HepG2 (cell line): Measurements from ENCODE around the gene SMIM29. TPM values are rescaled to one million over a fixed set of nuclear protein-coding genes. Genes with fewer than 3 reads are reported as not detected.
A peak's percentile ranks its signal among the peaks of the same experiment; 100 is the strongest.

Experiments used
- ADNP ChIP-seq: sonication (generic); formaldehyde crosslinking; IDR thresholded peaks from 2 replicates; pipeline ENCODE4 v1.4.0; 2020; ENCODE audit warnings: missing genetic modification reagents
- CREB1 ChIP-seq, 2 experiments: fragments of 450-650 bp in 1 of 2; IDR thresholded peaks; 2 replicates each; pipeline ENCODE4 v1.6.1; 2016 to 2017; ENCODE audit warnings: control low read depth in 1 of 2, mild to moderate bottlenecking in 1 of 2, missing compliant biosample characterization in 1 of 2, missing genetic modification characterization in 1 of 2
- CSRNP1 ChIP-seq: sonication (generic); formaldehyde crosslinking; IDR thresholded peaks from 2 replicates; pipeline ENCODE4 v1.8.1; 2023; ENCODE audit warnings: mild to moderate bottlenecking, missing genetic modification reagents
- DMAP1 ChIP-seq: IDR thresholded peaks from 2 replicates; pipeline ENCODE4 v1.6.1; 2016
- EED ChIP-seq: sonication (generic); formaldehyde crosslinking; IDR thresholded peaks from 2 replicates; pipeline ENCODE4 v1.5.0; 2020; ENCODE audit warnings: mild to moderate bottlenecking, missing genetic modification reagents
- KLF11 ChIP-seq: IDR thresholded peaks from 2 replicates; pipeline ENCODE4 v1.6.1; 2016; ENCODE audit warnings: missing compliant biosample characterization
- MAZ ChIP-seq, 2 experiments: sonication (generic) in 1 of 2; formaldehyde crosslinking in 1 of 2; IDR thresholded peaks; 2 replicates each; pipeline versions ENCODE4 v1.5.0 to v1.6.1; 2012 to 2020; ENCODE audit warnings: low read depth in 2 of 2, mild to moderate bottlenecking in 2 of 2, borderline replicate concordance in 1 of 2, improper control_type of control experiment in 1 of 2, low read length in 1 of 2, missing genetic modification reagents in 1 of 2, moderate library complexity in 1 of 2
- NFRKB ChIP-seq: fragments of 450-650 bp; IDR thresholded peaks from 2 replicates; pipeline ENCODE4 v1.6.1; 2017
- NR0B2 ChIP-seq: sonication (generic); formaldehyde crosslinking; IDR thresholded peaks from 2 replicates; pipeline ENCODE4 v1.4.0; 2020; ENCODE audit warnings: mild to moderate bottlenecking, missing genetic modification reagents
- NR2F6 ChIP-seq, 2 experiments: IDR thresholded peaks; 2 replicates each; pipeline ENCODE4 v1.6.1; 2016; ENCODE audit warnings: antibody characterized with exemption in 1 of 2, mild to moderate bottlenecking in 1 of 2
- REL ChIP-seq: sonication (generic); formaldehyde crosslinking; conservative IDR thresholded peaks from 2 replicates; pipeline ENCODE4 v1.8.0; 2022; ENCODE audit warnings: mild to moderate bottlenecking, missing genetic modification reagents, moderate library complexity
- SP140L ChIP-seq: sonication (generic); formaldehyde crosslinking; IDR thresholded peaks from 2 replicates; pipeline ENCODE4 v1.4.0; 2020; ENCODE audit warnings: missing genetic modification reagents, borderline replicate concordance
- SRY ChIP-seq: sonication (generic); formaldehyde crosslinking; IDR thresholded peaks from 2 replicates; pipeline ENCODE4 v1.8.0; 2022; ENCODE audit warnings: mild to moderate bottlenecking, missing genetic modification reagents
- ZMYM3 ChIP-seq: sonication (generic); formaldehyde crosslinking; IDR thresholded peaks from 2 replicates; pipeline ENCODE4 v1.5.1; 2020; ENCODE audit warnings: mild to moderate bottlenecking, missing genetic modification reagents
- ZNF496 ChIP-seq: sonication (generic); formaldehyde crosslinking; IDR thresholded peaks from 2 replicates; pipeline ENCODE4 v1.8.1; 2023; ENCODE audit warnings: mild to moderate bottlenecking, moderate library complexity, missing genetic modification reagents; ENCODE audit not compliant: insufficient replicate concordance
- ZNF773 ChIP-seq: sonication (generic); formaldehyde crosslinking; IDR thresholded peaks from 2 replicates; pipeline ENCODE4 v1.4.0; 2020; ENCODE audit warnings: missing genetic modification reagents, borderline replicate concordance
- polyA plus RNA-seq, 8 experiments: library from polyadenylated mRNA; depleted of rRNA in 3 of 8; stranded (reverse) in 7 of 8; unstranded in 1 of 8; fragments of >200 nt; fragmentation: Illumina TruSeq in 4 of 8; extraction: Trizol in 4 of 8; gene quantifications; 2 replicates each; pipeline versions ENCODE4 v1.2.1 to v1.2.3, GENCODE V29; 2011 to 2016; ENCODE audit warnings: low read depth in 4 of 8, missing spikeins in 1 of 8, mixed read lengths in 1 of 8; ENCODE audit not compliant: insufficient read depth in 1 of 8
- total RNA-seq, 5 experiments: library from RNA; depleted of rRNA; stranded (reverse); fragments of >200 nt; fragmentation: Illumina TruSeq; extraction: Trizol; gene quantifications; 2 replicates each; pipeline ENCODE4 v1.2.3, GENCODE V29; 2016; ENCODE audit warnings: low read depth in 1 of 5
- TF ChIP-seq, protein P1 (sequence below): sonication (generic); formaldehyde crosslinking; IDR thresholded peaks from 2 replicates; pipeline ENCODE4 v1.4.0; 2020; ENCODE audit warnings: missing genetic modification reagents
- TF ChIP-seq, protein P2 (sequence below): sonication (generic); formaldehyde crosslinking; IDR thresholded peaks from 2 replicates; pipeline ENCODE4; 2020; ENCODE audit warnings: missing genetic modification reagents, mild to moderate bottlenecking, borderline replicate concordance
- TF ChIP-seq, protein P3 (sequence below): sonication (generic); formaldehyde crosslinking; IDR thresholded peaks from 2 replicates; pipeline ENCODE4 v1.5.1; 2020; ENCODE audit warnings: missing genetic modification reagents, mild to moderate bottlenecking, borderline replicate concordance

Gene SMIM29
- total and polyA plus RNA-seq, 2 of the 13 experiments (the other 11 are each of a cell fraction or from before 2014, with no cell fraction given): 8.8 to 15.3 TPM

DNA sequence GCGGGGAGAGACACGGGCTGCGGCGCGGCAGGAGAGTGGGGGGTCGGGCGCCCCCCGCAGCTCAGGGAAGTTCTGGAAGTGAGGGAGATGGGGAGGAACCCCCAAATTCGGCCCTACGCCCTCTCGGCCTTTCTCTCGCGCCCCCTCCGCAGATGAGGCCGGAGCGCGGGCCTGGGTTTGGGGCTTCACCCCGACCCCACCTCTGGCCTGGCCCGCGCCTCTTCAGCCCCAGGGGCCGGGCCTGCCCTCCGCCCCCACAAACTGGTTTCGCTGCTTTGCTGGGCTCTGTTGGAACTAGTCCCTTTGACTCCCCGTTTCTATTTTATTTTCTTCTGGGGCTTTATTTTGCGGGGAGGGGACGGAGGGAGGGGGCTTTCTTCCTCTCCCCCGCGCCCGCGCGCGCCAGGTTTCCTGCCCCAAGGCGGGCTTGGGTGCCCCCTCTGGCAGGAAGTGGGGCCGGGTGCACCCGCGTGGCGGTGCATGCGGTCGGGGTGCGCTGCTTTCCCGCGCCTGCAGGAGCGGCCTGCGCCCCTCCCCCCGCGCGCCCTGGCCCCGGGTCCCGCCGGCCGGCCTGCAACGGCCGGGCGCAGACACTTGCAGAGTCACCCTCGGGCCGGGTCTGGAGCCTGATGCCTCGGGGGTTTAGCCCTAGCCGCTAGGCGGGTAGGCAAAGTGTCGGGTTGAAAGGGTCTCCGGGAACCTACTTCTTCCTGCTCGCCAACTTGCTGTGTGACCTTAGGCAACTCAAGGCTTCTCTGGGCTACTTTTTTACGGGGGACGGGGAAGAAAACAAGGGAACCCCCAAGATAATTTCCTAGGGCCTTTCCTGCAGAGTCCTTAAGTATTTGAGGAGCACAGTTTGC, 10.9 kb downstream of the SMIM29 start (continued):
- TF ChIP-seq SRY (CRISPR knock-in tag) (peak; percentile 99), MAZ (IDR thresholded peaks at IDR 0.05; ENCODE audit: borderline replicate concordance, low read depth, low read length) (peak; percentile 38; the same call in 1 of the 2 replicates), MAZ (CRISPR knock-in tag; IDR thresholded peaks at IDR 0.05; ENCODE audit: low read depth) (peak; percentile 99), SP140L (CRISPR knock-in tag) (peak; percentile 75; the same call in 1 of the 2 replicates), KLF11 (CRISPR knock-in tag) (peak; percentile 90; the same call in 1 of the 2 replicates), NR2F6 (IDR thresholded peaks at IDR 0.05) (no peak), NR2F6 (CRISPR knock-in tag; IDR thresholded peaks at IDR 0.05) (peak; percentile 67; the same call in 1 of the 2 replicates), ADNP (CRISPR knock-in tag) (0 out of 2 replicates have a peak, but pooled peaks have one; percentile 38), EED (CRISPR knock-in tag) (peak; percentile 99), REL (peak; percentile 90), CSRNP1 (CRISPR knock-in tag) (peak; percentile 98), ZNF773 (CRISPR knock-in tag) (peak; percentile 99), DMAP1 (CRISPR knock-in tag) (peak; percentile 95), ZNF496 (no peak), ZMYM3 (CRISPR knock-in tag) (peak; percentile 63; the same call in 1 of the 2 replicates), CREB1 (IDR thresholded peaks at IDR 0.05) (no peak), CREB1 (CRISPR knock-in tag; IDR thresholded peaks at IDR 0.05) (no peak), NFRKB (no peak), NR0B2 (CRISPR knock-in tag) (peak; percentile 99)
- TF ChIP-seq, protein P1, sequence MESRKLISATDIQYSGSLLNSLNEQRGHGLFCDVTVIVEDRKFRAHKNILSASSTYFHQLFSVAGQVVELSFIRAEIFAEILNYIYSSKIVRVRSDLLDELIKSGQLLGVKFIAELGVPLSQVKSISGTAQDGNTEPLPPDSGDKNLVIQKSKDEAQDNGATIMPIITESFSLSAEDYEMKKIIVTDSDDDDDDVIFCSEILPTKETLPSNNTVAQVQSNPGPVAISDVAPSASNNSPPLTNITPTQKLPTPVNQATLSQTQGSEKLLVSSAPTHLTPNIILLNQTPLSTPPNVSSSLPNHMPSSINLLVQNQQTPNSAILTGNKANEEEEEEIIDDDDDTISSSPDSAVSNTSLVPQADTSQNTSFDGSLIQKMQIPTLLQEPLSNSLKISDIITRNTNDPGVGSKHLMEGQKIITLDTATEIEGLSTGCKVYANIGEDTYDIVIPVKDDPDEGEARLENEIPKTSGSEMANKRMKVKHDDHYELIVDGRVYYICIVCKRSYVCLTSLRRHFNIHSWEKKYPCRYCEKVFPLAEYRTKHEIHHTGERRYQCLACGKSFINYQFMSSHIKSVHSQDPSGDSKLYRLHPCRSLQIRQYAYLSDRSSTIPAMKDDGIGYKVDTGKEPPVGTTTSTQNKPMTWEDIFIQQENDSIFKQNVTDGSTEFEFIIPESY (CRISPR knock-in tag): peak; percentile 50; the same call in 1 of the 2 replicates
- TF ChIP-seq, protein P2, sequence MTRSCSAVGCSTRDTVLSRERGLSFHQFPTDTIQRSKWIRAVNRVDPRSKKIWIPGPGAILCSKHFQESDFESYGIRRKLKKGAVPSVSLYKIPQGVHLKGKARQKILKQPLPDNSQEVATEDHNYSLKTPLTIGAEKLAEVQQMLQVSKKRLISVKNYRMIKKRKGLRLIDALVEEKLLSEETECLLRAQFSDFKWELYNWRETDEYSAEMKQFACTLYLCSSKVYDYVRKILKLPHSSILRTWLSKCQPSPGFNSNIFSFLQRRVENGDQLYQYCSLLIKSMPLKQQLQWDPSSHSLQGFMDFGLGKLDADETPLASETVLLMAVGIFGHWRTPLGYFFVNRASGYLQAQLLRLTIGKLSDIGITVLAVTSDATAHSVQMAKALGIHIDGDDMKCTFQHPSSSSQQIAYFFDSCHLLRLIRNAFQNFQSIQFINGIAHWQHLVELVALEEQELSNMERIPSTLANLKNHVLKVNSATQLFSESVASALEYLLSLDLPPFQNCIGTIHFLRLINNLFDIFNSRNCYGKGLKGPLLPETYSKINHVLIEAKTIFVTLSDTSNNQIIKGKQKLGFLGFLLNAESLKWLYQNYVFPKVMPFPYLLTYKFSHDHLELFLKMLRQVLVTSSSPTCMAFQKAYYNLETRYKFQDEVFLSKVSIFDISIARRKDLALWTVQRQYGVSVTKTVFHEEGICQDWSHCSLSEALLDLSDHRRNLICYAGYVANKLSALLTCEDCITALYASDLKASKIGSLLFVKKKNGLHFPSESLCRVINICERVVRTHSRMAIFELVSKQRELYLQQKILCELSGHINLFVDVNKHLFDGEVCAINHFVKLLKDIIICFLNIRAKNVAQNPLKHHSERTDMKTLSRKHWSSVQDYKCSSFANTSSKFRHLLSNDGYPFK (CRISPR knock-in tag): no peak
- TF ChIP-seq, protein P3, sequence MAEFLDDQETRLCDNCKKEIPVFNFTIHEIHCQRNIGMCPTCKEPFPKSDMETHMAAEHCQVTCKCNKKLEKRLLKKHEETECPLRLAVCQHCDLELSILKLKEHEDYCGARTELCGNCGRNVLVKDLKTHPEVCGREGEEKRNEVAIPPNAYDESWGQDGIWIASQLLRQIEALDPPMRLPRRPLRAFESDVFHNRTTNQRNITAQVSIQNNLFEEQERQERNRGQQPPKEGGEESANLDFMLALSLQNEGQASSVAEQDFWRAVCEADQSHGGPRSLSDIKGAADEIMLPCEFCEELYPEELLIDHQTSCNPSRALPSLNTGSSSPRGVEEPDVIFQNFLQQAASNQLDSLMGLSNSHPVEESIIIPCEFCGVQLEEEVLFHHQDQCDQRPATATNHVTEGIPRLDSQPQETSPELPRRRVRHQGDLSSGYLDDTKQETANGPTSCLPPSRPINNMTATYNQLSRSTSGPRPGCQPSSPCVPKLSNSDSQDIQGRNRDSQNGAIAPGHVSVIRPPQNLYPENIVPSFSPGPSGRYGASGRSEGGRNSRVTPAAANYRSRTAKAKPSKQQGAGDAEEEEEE (CRISPR knock-in tag): no peak
